PFSK-1 (cell line): ENCODE results near the gene IPO11.

ENCODE experiments used
- FOXP2 ChIP-seq: optimal IDR thresholded peaks from 2 replicates; pipeline ENCODE3; 2011; ENCODE audit warnings: borderline replicate concordance, control low read depth, inconsistent platforms; ENCODE audit not compliant: insufficient read depth; ENCODE audit errors: extremely low read length, extremely low read depth
- POLR2AphosphoS5 ChIP-seq: IDR thresholded peaks from 2 replicates; pipeline ENCODE4 v1.6.1; 2012; ENCODE audit warnings: low read depth, mild to moderate bottlenecking, control low read depth, low read length, moderate library complexity
- REST ChIP-seq, 2 experiments: IDR thresholded peaks; 2 replicates each; pipeline versions ENCODE4 v1.6.1 to v1.8.0; 2011 to 2012; ENCODE audit warnings: low read depth in 2 of 2, low read length in 2 of 2, control low read depth in 1 of 2, inconsistent platforms in 1 of 2, mild to moderate bottlenecking in 1 of 2, moderate library complexity in 1 of 2; ENCODE audit not compliant: insufficient read depth in 1 of 2
- SIN3A ChIP-seq: IDR thresholded peaks from 2 replicates; pipeline ENCODE4 v1.6.1; 2012; ENCODE audit warnings: mild to moderate bottlenecking, low read length, moderate library complexity, borderline replicate concordance; ENCODE audit not compliant: insufficient read depth
- TAF1 ChIP-seq: IDR thresholded peaks from 2 replicates; pipeline ENCODE4 v1.6.1; 2012; ENCODE audit warnings: low read length, control low read depth, borderline replicate concordance; ENCODE audit not compliant: insufficient read depth

IPO11 gene

GRCh38 chr5:62578540-62578939 lies 166.0 kb downstream of the IPO11 start, which contains the start of gene LRRC70:
TSS of gene LRRC70 (plus strand) at chr5:62578819. CDS start at chr5:62579439, 620 bp downstream.
- TF ChIP-seq POLR2AphosphoS5 (no peak), TAF1 (no peak)

DNA sequence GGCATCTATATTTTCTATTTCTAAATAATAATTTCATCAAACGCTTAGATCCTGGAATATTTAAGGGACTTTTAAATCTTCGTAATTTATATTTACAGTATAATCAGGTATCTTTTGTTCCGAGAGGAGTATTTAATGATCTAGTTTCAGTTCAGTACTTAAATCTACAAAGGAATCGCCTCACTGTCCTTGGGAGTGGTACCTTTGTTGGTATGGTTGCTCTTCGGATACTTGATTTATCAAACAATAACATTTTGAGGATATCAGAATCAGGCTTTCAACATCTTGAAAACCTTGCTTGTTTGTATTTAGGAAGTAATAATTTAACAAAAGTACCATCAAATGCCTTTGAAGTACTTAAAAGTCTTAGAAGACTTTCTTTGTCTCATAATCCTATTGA lies 167.2 kb downstream of the IPO11 start:
- TF ChIP-seq SIN3A (no peak), FOXP2 (no peak), TAF1 (no peak), REST (IDR thresholded peaks at IDR 0.05; ENCODE audit: insufficient read depth in 1 of 2, low read depth in 2 of 2, low read length in 2 of 2) (no peak), POLR2AphosphoS5 (no peak)

GRCh38 chr5:62581836-62582597 lies 169.5 kb downstream of the IPO11 start:
- no peak for TF ChIP-seq FOXP2
- no peak for TF ChIP-seq POLR2AphosphoS5
- TF ChIP-seq REST (IDR thresholded peaks at IDR 0.05; ENCODE audit: insufficient read depth in 1 of 2, low read depth in 2 of 2, low read length in 2 of 2) = no peak
- TF ChIP-seq TAF1 = no peak
- no peak for TF ChIP-seq SIN3A

GRCh38 chr5:62584391-62584790 lies 171.8 kb downstream of the IPO11 start:
- TF ChIP-seq SIN3A = no peak
- TF ChIP-seq TAF1 = no peak
- no peak for TF ChIP-seq REST (IDR thresholded peaks at IDR 0.05; ENCODE audit: insufficient read depth in 1 of 2, low read depth in 2 of 2, low read length in 2 of 2)
- no peak for TF ChIP-seq POLR2AphosphoS5
- no peak for TF ChIP-seq FOXP2

- TF ChIP-seq FOXP2 (no peak), SIN3A (no peak)
These were observed 172.7 kb downstream of the IPO11 start for GRCh38 chr5:62585306-62585705.

DNA sequence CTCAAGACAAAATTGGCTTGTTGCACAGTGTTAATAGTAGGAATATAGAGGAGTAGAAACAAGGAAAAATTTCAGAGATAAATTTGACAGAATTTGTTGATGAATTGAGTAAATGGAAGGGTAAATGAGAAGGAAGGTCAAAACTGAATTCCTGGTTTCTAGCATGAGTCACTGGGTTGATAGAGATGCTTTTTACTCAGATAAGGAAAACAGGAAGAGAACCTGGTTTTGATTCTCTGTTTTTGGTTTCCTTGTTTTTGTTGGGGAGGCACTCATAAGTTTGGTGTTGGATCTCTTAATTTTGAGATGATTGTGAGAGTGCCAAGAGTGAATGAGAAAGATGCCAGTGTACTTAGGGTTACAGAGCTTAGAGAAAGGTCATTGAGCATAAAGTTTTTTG lies 173.2 kb downstream of the IPO11 start:
- TF ChIP-seq POLR2AphosphoS5 (no peak), FOXP2 (no peak)

DNA sequence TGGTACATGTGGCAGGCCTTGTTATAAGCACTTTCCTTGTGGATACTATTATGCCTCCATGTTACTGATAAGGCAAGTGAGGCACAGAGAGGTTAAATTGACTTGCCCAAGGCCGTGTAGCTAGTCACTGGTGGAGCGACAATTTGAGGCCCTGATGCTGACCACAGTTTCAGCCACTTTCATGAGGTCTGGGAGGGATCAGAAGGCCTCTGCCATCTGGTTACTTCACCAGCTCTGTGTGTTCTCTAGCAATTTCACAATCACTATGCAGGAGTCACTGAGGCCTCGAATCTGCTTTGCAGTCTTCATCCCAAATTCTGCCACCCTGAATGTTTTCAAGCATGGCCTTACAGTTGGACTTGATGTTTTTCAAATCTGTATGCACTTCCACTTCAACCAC lies 175.2 kb downstream of the IPO11 start:
- no peak for TF ChIP-seq REST (IDR thresholded peaks at IDR 0.05; ENCODE audit: insufficient read depth in 1 of 2, low read depth in 2 of 2, low read length in 2 of 2)
- no peak for TF ChIP-seq TAF1
- TF ChIP-seq FOXP2 = no peak
- TF ChIP-seq POLR2AphosphoS5 = no peak
- TF ChIP-seq SIN3A = no peak
